C4-2B (cell line): ENCODE measurements around the gene SEMA6A.

ENCODE experiments used
- CTCF ChIP-seq: fragments of 450-650 bp; conservative IDR thresholded peaks from 2 replicates; pipeline ENCODE4 v1.5.1; 2017; ENCODE audit warnings: mild to moderate bottlenecking
- ZFX ChIP-seq: fragments of 450-650 bp; IDR thresholded peaks from 2 replicates; pipeline ENCODE4 v1.6.1; 2017

DNA sequence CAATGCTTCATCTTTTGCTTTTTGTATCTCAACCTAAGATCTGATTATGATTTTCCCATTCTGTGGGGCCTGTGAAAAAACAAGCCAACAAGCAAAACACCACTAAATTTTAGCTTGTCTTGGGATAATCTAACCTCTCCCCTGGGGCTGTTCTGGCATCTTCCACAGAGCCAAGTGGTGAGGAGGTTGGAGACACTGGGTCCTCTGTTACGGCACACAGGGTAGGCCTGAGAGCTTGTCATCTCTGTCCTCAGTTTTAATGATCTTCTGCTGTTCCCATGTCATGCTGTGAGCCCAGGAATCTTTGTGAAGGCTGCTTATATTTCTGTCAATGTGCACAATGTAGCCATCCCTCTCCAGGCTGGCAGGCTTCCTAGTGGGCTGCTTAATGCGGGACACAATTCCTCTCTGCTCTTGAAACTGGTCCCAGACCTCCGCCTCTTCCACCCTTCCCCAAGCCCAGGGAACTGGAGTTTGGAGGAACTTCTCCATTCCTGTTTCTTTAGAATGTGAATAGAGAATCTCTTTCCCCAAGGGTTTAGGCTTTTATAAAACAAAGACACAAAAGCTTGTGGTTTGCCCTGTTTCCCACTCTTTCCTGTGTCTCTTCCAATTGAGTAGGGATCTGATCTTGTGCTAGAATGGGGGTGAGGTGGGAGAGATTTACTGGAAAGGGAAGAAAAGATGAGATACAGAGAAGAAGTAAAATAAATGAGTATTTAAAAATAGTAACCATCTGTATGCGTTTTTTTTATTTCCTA lies 30.9 kb upstream of the SEMA6A start:
- TF ChIP-seq CTCF (no peak), ZFX (no peak)
